CD14-positive monocyte (primary cell): ENCODE data around the gene LMTK2. TPM values are rescaled to one million over a fixed set of nuclear protein-coding genes. Genes with fewer than 3 reads are reported as not detected.

ENCODE experiments used
- DNase-seq, 3 donors: peaks; one replicate each; pipeline ENCODE4 v3.0.0-alpha.2; 2011 to 2022
- H2AFZ ChIP-seq: 2 replicates; pipeline ENCODE4 v1.6.0; 2012; ENCODE audit warnings: mild to moderate bottlenecking, low read depth, low read length, inconsistent platforms; ENCODE audit not compliant: insufficient read depth, poor library complexity, severe bottlenecking
- H3K27ac ChIP-seq, 2 donors: 1 replicate in 1 of 2; 2 replicates in 1 of 2; pipeline ENCODE4 v1.5.1; 2012 to 2013; ENCODE audit warnings: low read length in 2 of 2, control low read depth in 1 of 2, inconsistent platforms in 1 of 2, low read depth in 1 of 2, mild to moderate bottlenecking in 1 of 2
- H3K27me3 ChIP-seq, 2 donors: one replicate each; pipeline versions ENCODE4 v1.6.0 to v1.6.1; 2011 to 2013; ENCODE audit warnings: low read length in 2 of 2; ENCODE audit not compliant: control insufficient read depth in 2 of 2, insufficient read depth in 2 of 2
- H3K36me3 ChIP-seq, 2 donors: replicated peaks in 1 of 2; 1 replicate in 1 of 2; 2 replicates in 1 of 2; pipeline versions ENCODE4 v1.5.1 to v1.6.1; 2012 to 2013; ENCODE audit warnings: low read length in 2 of 2, control low read depth in 1 of 2, inconsistent platforms in 1 of 2, mild to moderate bottlenecking in 1 of 2; ENCODE audit not compliant: insufficient read depth in 2 of 2, control insufficient read depth in 1 of 2
- H3K4me1 ChIP-seq, 2 donors: 1 replicate in 1 of 2; 2 replicates in 1 of 2; pipeline versions ENCODE4 v1.5.1 to v1.6.1; 2012 to 2013; ENCODE audit warnings: low read length in 2 of 2, control low read depth in 1 of 2, inconsistent platforms in 1 of 2, mild to moderate bottlenecking in 1 of 2, moderate library complexity in 1 of 2; ENCODE audit not compliant: insufficient read depth in 2 of 2, control insufficient read depth in 1 of 2
- H3K4me2 ChIP-seq: replicated peaks from 2 replicates; pipeline ENCODE3; 2012; ENCODE audit warnings: low read length, moderate library complexity, mild to moderate bottlenecking; ENCODE audit not compliant: poor library complexity, severe bottlenecking; ENCODE audit errors: extremely low read depth
- H3K4me3 ChIP-seq, 3 experiments: fragments of 200-600 bp in 1 of 3; sonication (generic) in 1 of 3; replicated peaks in 1 of 3; 1 replicate in 2 of 3; 2 replicates in 1 of 3; pipeline ENCODE4 v1.5.1; 2011 to 2013; ENCODE audit warnings: low read length in 3 of 3, mild to moderate bottlenecking in 3 of 3, control low read depth in 2 of 3, low read depth in 2 of 3, inconsistent platforms in 1 of 3, moderate library complexity in 1 of 3
- H3K79me2 ChIP-seq: 2 replicates; pipeline ENCODE4 v1.6.0; 2012; ENCODE audit warnings: mild to moderate bottlenecking, control low read depth, inconsistent platforms, low read length, moderate library complexity; ENCODE audit not compliant: insufficient read depth
- H3K9ac ChIP-seq: 2 replicates; pipeline ENCODE4 v1.6.0; 2017; ENCODE audit warnings: low read length, mild to moderate bottlenecking; ENCODE audit not compliant: insufficient read depth, poor library complexity, severe bottlenecking
- H3K9me3 ChIP-seq, 2 donors: replicated peaks in 1 of 2; 1 replicate in 1 of 2; 2 replicates in 1 of 2; pipeline versions ENCODE4 v1.5.1 to v1.6.1; 2012 to 2013; ENCODE audit warnings: low read length in 2 of 2, control low read depth in 1 of 2; ENCODE audit not compliant: control insufficient read depth in 1 of 2, insufficient read depth in 1 of 2
- H4K20me1 ChIP-seq: 2 replicates; pipeline ENCODE4 v1.6.0; 2012; ENCODE audit warnings: mild to moderate bottlenecking, low read length, control low read depth, moderate library complexity; ENCODE audit not compliant: insufficient read depth
- H3K27ac Mint-ChIP-seq, 7 donors: one replicate each; pipeline ENCODE4 v1.8.0; 2020; ENCODE audit warnings: mild to moderate bottlenecking in 7 of 7, mixed read lengths in 7 of 7, moderate library complexity in 6 of 7, inconsistent platforms in 2 of 7
- H3K27me3 Mint-ChIP-seq, 3 donors: one replicate each; pipeline ENCODE4 v1.8.0; 2021 to 2022; ENCODE audit warnings: low read depth in 3 of 3, mild to moderate bottlenecking in 3 of 3, mixed read lengths in 3 of 3, moderate library complexity in 3 of 3, inconsistent platforms in 1 of 3
- H3K36me3 Mint-ChIP-seq, 2 donors: one replicate each; pipeline ENCODE4 v1.8.0; 2020; ENCODE audit warnings: mixed read lengths in 2 of 2, inconsistent platforms in 1 of 2, mild to moderate bottlenecking in 1 of 2
- H3K4me1 Mint-ChIP-seq: one replicate; pipeline ENCODE4 v1.8.0; 2020; ENCODE audit warnings: mild to moderate bottlenecking, mixed read lengths
- H3K4me3 Mint-ChIP-seq, 2 donors: one replicate each; pipeline ENCODE4 v1.8.0; 2020; ENCODE audit warnings: mild to moderate bottlenecking in 2 of 2, mixed read lengths in 2 of 2, moderate library complexity in 1 of 2
- H3K9me3 Mint-ChIP-seq, 7 donors: one replicate each; pipeline ENCODE4 v1.8.0; 2020 to 2022; ENCODE audit warnings: mixed read lengths in 7 of 7, mild to moderate bottlenecking in 6 of 7, moderate library complexity in 6 of 7, inconsistent platforms in 2 of 7
- WGBS: methylation state at CpG from one replicate; pipeline ENCODE4 v1.1.5; 2013; ENCODE audit warnings: missing lambda C conversion rate; ENCODE audit not compliant: insufficient coverage; 5-methylcytosine and 5-hydroxymethylcytosine counted together
- intact Hi-C, 2 donors: fragments of 100-400 bp; cut with micrococcal nuclease; formaldehyde crosslinking; loops; one replicate each; pipeline versions ENCODE4 v1.15.0 to v1.15.1; 2023
- polyA plus RNA-seq, 3 donors: library from polyadenylated mRNA; depleted of rRNA in 1 of 3; unstranded in 2 of 3; stranded (reverse) in 1 of 3; fragments of 300-500 nt in 2 of 3; fragments of >200 nt in 1 of 3; fragmentation: Illumina TruSeq in 2 of 3; gene quantifications; 1 replicate in 2 of 3; 2 replicates in 1 of 3; pipeline ENCODE4 v1.2.3, GENCODE V29; 2012 to 2021
- TF ChIP-seq, protein P1 (sequence below): fragments of 200-600 bp; IDR thresholded peaks from one replicate; pipeline ENCODE4 v1.8.0; 2022; ENCODE audit warnings: antibody characterized with exemption, mild to moderate bottlenecking

The LMTK2 gene
- polyA plus RNA-seq, 3 donors, result 1.7 to 9.2 (median 1.8) TPM

DNA sequence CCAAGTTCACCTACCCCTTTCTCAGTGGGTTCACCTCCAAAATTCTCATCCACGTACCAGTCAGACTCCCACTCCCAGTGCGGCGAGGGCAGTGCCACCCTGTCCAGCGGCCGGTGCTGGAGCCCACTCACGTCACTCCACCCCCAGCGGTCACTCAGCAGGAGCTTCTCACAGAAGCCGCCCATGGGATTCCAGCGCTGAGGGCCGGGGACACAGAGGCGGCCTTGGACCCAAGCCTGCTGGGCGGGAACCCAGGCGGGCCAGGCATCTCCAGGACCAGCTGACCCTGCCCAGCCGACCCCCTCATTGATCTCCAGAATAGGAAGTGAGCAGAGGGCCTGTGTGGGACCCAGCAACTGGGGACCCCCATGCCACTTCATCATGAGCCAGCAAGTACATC, 138.2 kb downstream of the LMTK2 start:
- peaks cover 0 to 4% (median 0%) of the 10 kb centered on the region in 7 donors for H3K9me3 Mint-ChIP-seq
- no peak overlapping the region for H2AFZ ChIP-seq
- H3K27ac ChIP-seq, result no peak overlapping the region
- peaks cover 41 to 42% of the 10 kb centered on the region in 2 donors for H3K4me1 ChIP-seq
- no peak overlapping the region for H3K4me3 Mint-ChIP-seq
- peaks cover 0 to 4% (median 2%) of the 10 kb centered on the region in 3 donors for H3K27me3 Mint-ChIP-seq
- no peaks in the 10 kb centered on the region for H3K27me3 ChIP-seq
- no peak overlapping the region for H3K9ac ChIP-seq
- H3K79me2 ChIP-seq, result peaks cover 11% of the 10 kb centered on the region
- peaks cover 42% of the 10 kb centered on the region for H3K4me1 Mint-ChIP-seq
- H3K9me3 ChIP-seq, result no peaks in the 10 kb centered on the region
- H3K36me3 Mint-ChIP-seq, result peaks cover 51 to 65% of the 10 kb centered on the region in 2 donors
- peaks cover 35 to 38% of the 10 kb centered on the region in 2 donors for H3K36me3 ChIP-seq
- TF ChIP-seq, protein P1, sequence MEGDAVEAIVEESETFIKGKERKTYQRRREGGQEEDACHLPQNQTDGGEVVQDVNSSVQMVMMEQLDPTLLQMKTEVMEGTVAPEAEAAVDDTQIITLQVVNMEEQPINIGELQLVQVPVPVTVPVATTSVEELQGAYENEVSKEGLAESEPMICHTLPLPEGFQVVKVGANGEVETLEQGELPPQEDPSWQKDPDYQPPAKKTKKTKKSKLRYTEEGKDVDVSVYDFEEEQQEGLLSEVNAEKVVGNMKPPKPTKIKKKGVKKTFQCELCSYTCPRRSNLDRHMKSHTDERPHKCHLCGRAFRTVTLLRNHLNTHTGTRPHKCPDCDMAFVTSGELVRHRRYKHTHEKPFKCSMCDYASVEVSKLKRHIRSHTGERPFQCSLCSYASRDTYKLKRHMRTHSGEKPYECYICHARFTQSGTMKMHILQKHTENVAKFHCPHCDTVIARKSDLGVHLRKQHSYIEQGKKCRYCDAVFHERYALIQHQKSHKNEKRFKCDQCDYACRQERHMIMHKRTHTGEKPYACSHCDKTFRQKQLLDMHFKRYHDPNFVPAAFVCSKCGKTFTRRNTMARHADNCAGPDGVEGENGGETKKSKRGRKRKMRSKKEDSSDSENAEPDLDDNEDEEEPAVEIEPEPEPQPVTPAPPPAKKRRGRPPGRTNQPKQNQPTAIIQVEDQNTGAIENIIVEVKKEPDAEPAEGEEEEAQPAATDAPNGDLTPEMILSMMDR, result no peak
- H3K27ac Mint-ChIP-seq, result no peak overlapping the region
- peaks cover 39% of the 10 kb centered on the region for H4K20me1 ChIP-seq
- no peak overlapping the region for H3K4me3 ChIP-seq
- no peak overlapping the region for H3K4me2 ChIP-seq
- no peak for DNase-seq
- intact Hi-C loops, result no loop called here
- WGBS, result 99% methylated on average over 13 of the region's 14 CpGs

DNA sequence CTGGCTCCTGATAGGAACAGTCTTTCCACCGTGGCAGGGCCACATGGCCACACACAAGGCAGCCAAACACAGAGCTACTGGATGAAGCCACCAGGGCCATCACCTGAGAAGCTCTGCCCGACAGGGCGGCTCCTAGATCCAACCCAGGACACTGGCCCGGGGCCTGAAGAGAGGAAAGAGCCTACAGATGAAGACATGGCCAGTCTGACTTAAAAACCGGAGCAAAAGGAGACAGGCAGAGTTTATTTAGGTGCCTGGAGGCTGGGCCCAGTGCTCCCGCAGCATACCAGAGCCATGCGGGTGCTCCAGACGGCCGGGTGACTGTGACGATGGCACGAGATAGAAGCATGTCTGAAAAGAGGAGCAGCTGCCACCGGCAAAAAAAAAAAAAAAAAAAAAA, 141.5 kb downstream of the LMTK2 start:
- H2AFZ ChIP-seq, result no peak overlapping the region
- H3K36me3 ChIP-seq, result peaks cover 14 to 15% of the 10 kb centered on the region in 2 donors
- Mint-ChIP-seq H3K4me1 (peaks cover 66% of the 10 kb centered on the region), H3K27ac (peak overlapping the region in 4 of 7 donors; percentile 78 to 96 (median 82)), H3K36me3 (peaks cover 28 to 49% of the 10 kb centered on the region in 2 donors), H3K9me3 (peaks cover 0 to 4% (median 0%) of the 10 kb centered on the region in 7 donors), H3K4me3 (peak overlapping the region in 1 of 2 donors; percentile 24), H3K27me3 (peaks cover 0 to 1% (median 0%) of the 10 kb centered on the region in 3 donors)
- peak overlapping the region; percentile 17 to 65 for H3K27ac ChIP-seq
- peaks cover 69 to 73% of the 10 kb centered on the region in 2 donors for H3K4me1 ChIP-seq
- no peak overlapping the region for H3K4me2 ChIP-seq
- H3K9ac ChIP-seq, result no peak overlapping the region
- H3K27me3 ChIP-seq, result no peaks in the 10 kb centered on the region
- no peaks in the 10 kb centered on the region for H3K9me3 ChIP-seq
- intact Hi-C loops, result no loop called here
- no peak for DNase-seq
- 91% methylated on average over 11 of the region's 12 CpGs for WGBS
- TF ChIP-seq, protein P1, result no peak
- H3K79me2 ChIP-seq, result peaks cover 30% of the 10 kb centered on the region
- peaks cover 28% of the 10 kb centered on the region for H4K20me1 ChIP-seq
- H3K4me3 ChIP-seq, result no peak overlapping the region
